K562 (cell line): ENCODE data around the gene CCNL2. TPM values are rescaled to one million over a fixed set of nuclear protein-coding genes. Genes with fewer than 3 reads are reported as not detected.

Source experiments
- CBX2 ChIP-seq: fragments of 200-600 bp; sonication (generic); IDR thresholded peaks from one replicate; pipeline ENCODE4 v1.6.1; 2012; ENCODE audit warnings: mild to moderate bottlenecking, low read length, inconsistent platforms; ENCODE audit not compliant: insufficient read depth, poor library complexity, severe bottlenecking
- CTCF ChIP-seq, 3 experiments: IDR thresholded peaks in 2 of 3; conservative IDR thresholded peaks in 1 of 3; 2 replicates each; pipeline ENCODE4 v1.5.1; 2011 to 2012; ENCODE audit warnings: low read length in 3 of 3, mild to moderate bottlenecking in 3 of 3, control low read depth in 2 of 3, improper control_type of control experiment in 1 of 3, inconsistent platforms in 1 of 3, low read depth in 1 of 3, mixed read lengths in 1 of 3, moderate library complexity in 1 of 3; ENCODE audit not compliant: insufficient read depth in 2 of 3
- CTCFL ChIP-seq: IDR thresholded peaks from 2 replicates; pipeline ENCODE4 v1.6.1; 2011; ENCODE audit warnings: borderline replicate concordance, low read depth, mild to moderate bottlenecking, moderate library complexity, low read length; ENCODE audit not compliant: insufficient read depth, poor library complexity, severe bottlenecking
- E4F1 ChIP-seq: fragments of 250-450 bp; sonication (Bioruptor Pico); IDR thresholded peaks from 2 replicates; pipeline ENCODE4 v1.5.0; 2021; ENCODE audit warnings: mild to moderate bottlenecking, borderline replicate concordance
- ELF2 ChIP-seq: fragments of 250-450 bp; sonication (Bioruptor Pico); IDR thresholded peaks from 2 replicates; pipeline ENCODE4 v1.5.0; 2021; ENCODE audit warnings: mild to moderate bottlenecking
- ESRRB ChIP-seq: fragments of 250-450 bp; sonication (Bioruptor Pico); IDR thresholded peaks from 2 replicates; pipeline ENCODE4 v1.5.0; 2020; ENCODE audit warnings: mild to moderate bottlenecking, moderate library complexity, borderline replicate concordance
- FOXA1 ChIP-seq: fragments of 450-650 bp; IDR thresholded peaks from 2 replicates; pipeline ENCODE4 v1.6.1; 2016; ENCODE audit warnings: mild to moderate bottlenecking, borderline replicate concordance
- HDAC6 ChIP-seq: IDR thresholded peaks from 2 replicates; pipeline ENCODE4 v1.6.1; 2012; ENCODE audit warnings: low read depth, mild to moderate bottlenecking, control low read depth, inconsistent platforms, low read length, moderate library complexity
- HNRNPL ChIP-seq: fragments of 200-400 bp; formaldehyde crosslinking; IDR thresholded peaks from 2 replicates; pipeline ENCODE4 v1.6.1; 2017; ENCODE audit warnings: low read depth, mild to moderate bottlenecking, low read length
- JUN ChIP-seq, 2 experiments: sonication (generic) in 1 of 2; formaldehyde crosslinking in 1 of 2; IDR thresholded peaks; 2 replicates each; pipeline versions ENCODE4 v1.6.1 to v1.8.0; 2012 to 2022; ENCODE audit warnings: borderline replicate concordance in 2 of 2, mild to moderate bottlenecking in 2 of 2, improper control_type of control experiment in 1 of 2, low read depth in 1 of 2, low read length in 1 of 2, missing genetic modification reagents in 1 of 2
- KHSRP ChIP-seq: fragments of 450-650 bp; IDR thresholded peaks from 2 replicates; pipeline ENCODE4 v1.6.1; 2017
- KLF6 ChIP-seq: fragments of 250-450 bp; sonication (Bioruptor Pico); IDR thresholded peaks from 2 replicates; pipeline ENCODE4 v1.4.0; 2020; ENCODE audit warnings: mild to moderate bottlenecking, moderate library complexity, borderline replicate concordance
- RAD21 ChIP-seq, 2 experiments: fragments of 250-450 bp in 1 of 2; fragments of 450-650 bp in 1 of 2; sonication (Bioruptor Pico) in 1 of 2; formaldehyde crosslinking in 1 of 2; IDR thresholded peaks in 1 of 2; conservative IDR thresholded peaks in 1 of 2; 2 replicates each; pipeline versions ENCODE4 v1.4.0 to v1.8.0; 2020 to 2022; ENCODE audit warnings: mild to moderate bottlenecking in 2 of 2, moderate library complexity in 1 of 2
- TAF15 ChIP-seq: fragments of 200-400 bp; formaldehyde crosslinking; IDR thresholded peaks from 2 replicates; pipeline ENCODE4 v1.6.1; 2017; ENCODE audit warnings: mild to moderate bottlenecking, low read depth, low read length, moderate library complexity
- TEAD2 ChIP-seq: fragments of 450-650 bp; IDR thresholded peaks from 2 replicates; pipeline ENCODE4 v1.6.1; 2016; ENCODE audit warnings: missing genetic modification characterization, control low read depth, missing compliant biosample characterization
- TRIM25 ChIP-seq: fragments of 450-650 bp; IDR thresholded peaks from 2 replicates; pipeline ENCODE4 v1.7.0; 2016; ENCODE audit warnings: borderline replicate concordance
- XRCC5 ChIP-seq: fragments of 200-400 bp; formaldehyde crosslinking; IDR thresholded peaks from 2 replicates; pipeline ENCODE4 v1.6.1; 2017; ENCODE audit warnings: low read depth, mild to moderate bottlenecking, low read length
- ZNF77 ChIP-seq: fragments of 250-450 bp; sonication (Bioruptor Pico); IDR thresholded peaks from 2 replicates; pipeline ENCODE4 v1.5.0; 2020
- polyA plus RNA-seq, 8 experiments: library from polyadenylated mRNA; depleted of rRNA in 4 of 8; stranded (reverse) in 5 of 8; unstranded in 3 of 8; fragments of >200 nt; fragmentation: Nextera tagmentation in 2 of 8; fragmentation: Illumina TruSeq in 1 of 8; extraction: Ambion mirVana in 2 of 8; extraction: Trizol in 1 of 8; gene quantifications; 2 replicates each; pipeline versions ENCODE4 v1.2.1 to v1.2.3, GENCODE V29; 2011 to 2014; ENCODE audit warnings: inconsistent platforms in 1 of 8, missing spikeins in 1 of 8
- total RNA-seq, 7 experiments: library from RNA; depleted of rRNA in 6 of 7; stranded (reverse); fragments of >200 nt in 6 of 7; fragmentation: Illumina TruSeq in 2 of 7; extraction: Trizol in 2 of 7; gene quantifications; 2 replicates each; pipeline versions ENCODE4 v1.2.1 to v1.2.3, GENCODE V29; 2011 to 2021; ENCODE audit warnings: low replicate concordance in 1 of 7

CCNL2 gene
- total and polyA plus RNA-seq, 9 of the 15 experiments (the other 6 are each of a cell fraction or from before 2014, with no cell fraction given): 2.8 to 287 (median 94.5) TPM

GRCh38 chr1:1344655-1345361 is 54.3 kb downstream of the CCNL2 start (continued):
- TF ChIP-seq E4F1 (CRISPR knock-in tag) (no peak), KLF6 (CRISPR knock-in tag) (no peak), CTCFL (peak; percentile 43), HNRNPL (no peak), TAF15 (no peak), FOXA1 (no peak), ZNF77 (CRISPR knock-in tag) (no peak), HDAC6 (no peak), JUN (IDR thresholded peaks at IDR 0.05; ENCODE audit: borderline replicate concordance, low read depth, low read length) (peak; percentile 91), JUN (CRISPR knock-in tag; IDR thresholded peaks at IDR 0.05; ENCODE audit: borderline replicate concordance) (peak; percentile 93; the same call in 1 of the 2 replicates), CTCF (IDR thresholded peaks at IDR 0.05 in 2 of 3, conservative IDR thresholded peaks at IDR 0.05 in 1 of 3; ENCODE audit: insufficient read depth in 2 of 3, low read depth in 1 of 3, low read length in 3 of 3) (peak; percentile 56 to 63 (median 58); a peak in 5 of 6 replicates), CBX2 (no peak), RAD21 (CRISPR knock-in tag; conservative IDR thresholded peaks at IDR 0.05 in 1 of 2, IDR thresholded peaks at IDR 0.05 in 1 of 2) (peak in 1 of 2 experiments; percentile 35; a peak in 2 of 4 replicates), KHSRP (no peak), ELF2 (CRISPR knock-in tag) (no peak), ESRRB (CRISPR knock-in tag) (no peak), XRCC5 (no peak), TRIM25 (0 out of 2 replicates have a peak, but pooled peaks have one; percentile 54), TEAD2 (tag) (no peak)
